ENCODE measurements around the gene KCTD17. TPM values are rescaled to one million over a fixed set of nuclear protein-coding genes. Genes with fewer than 3 reads are reported as not detected.

Gene KCTD17
- total RNA-seq, 1 donor from 2014 or later = 53.7 TPM

GRCh38 chr22:37057226-37057625 is 5.7 kb downstream of the KCTD17 start:
- no peaks in the 10 kb centered on the region for H3K27me3 Mint-ChIP-seq
- no peak for DNase-seq (ENCODE audit: extremely low spot score, unreplicated experiment)

GRCh38 chr22:37057796-37058510 is 6.4 kb downstream of the KCTD17 start:
- Mint-ChIP-seq H3K4me3 (no peak overlapping the region), H3K9me3 (no peaks in the 10 kb centered on the region), H3K36me3 (no peaks in the 10 kb centered on the region), H3K4me1 (ENCODE audit: unreplicated experiment) (peaks cover 8% of the 10 kb centered on the region), H3K27ac (no peak overlapping the region), H3K27me3 (no peaks in the 10 kb centered on the region)
- DNase-seq (ENCODE audit: extremely low spot score, unreplicated experiment) = no peak
- no peak for TF ChIP-seq CTCF (conservative IDR thresholded peaks at IDR 0.05)

More at GRCh38 chr22:37057226-37057625, 5.7 kb downstream of the KCTD17 start:
- Mint-ChIP-seq H3K4me3 (no peak overlapping the region), H3K9me3 (no peaks in the 10 kb centered on the region), H3K4me1 (ENCODE audit: unreplicated experiment) (peaks cover 12% of the 10 kb centered on the region), H3K36me3 (no peaks in the 10 kb centered on the region), H3K27ac (no peak overlapping the region)
- TF ChIP-seq CTCF (conservative IDR thresholded peaks at IDR 0.05) = no peak

DNA sequence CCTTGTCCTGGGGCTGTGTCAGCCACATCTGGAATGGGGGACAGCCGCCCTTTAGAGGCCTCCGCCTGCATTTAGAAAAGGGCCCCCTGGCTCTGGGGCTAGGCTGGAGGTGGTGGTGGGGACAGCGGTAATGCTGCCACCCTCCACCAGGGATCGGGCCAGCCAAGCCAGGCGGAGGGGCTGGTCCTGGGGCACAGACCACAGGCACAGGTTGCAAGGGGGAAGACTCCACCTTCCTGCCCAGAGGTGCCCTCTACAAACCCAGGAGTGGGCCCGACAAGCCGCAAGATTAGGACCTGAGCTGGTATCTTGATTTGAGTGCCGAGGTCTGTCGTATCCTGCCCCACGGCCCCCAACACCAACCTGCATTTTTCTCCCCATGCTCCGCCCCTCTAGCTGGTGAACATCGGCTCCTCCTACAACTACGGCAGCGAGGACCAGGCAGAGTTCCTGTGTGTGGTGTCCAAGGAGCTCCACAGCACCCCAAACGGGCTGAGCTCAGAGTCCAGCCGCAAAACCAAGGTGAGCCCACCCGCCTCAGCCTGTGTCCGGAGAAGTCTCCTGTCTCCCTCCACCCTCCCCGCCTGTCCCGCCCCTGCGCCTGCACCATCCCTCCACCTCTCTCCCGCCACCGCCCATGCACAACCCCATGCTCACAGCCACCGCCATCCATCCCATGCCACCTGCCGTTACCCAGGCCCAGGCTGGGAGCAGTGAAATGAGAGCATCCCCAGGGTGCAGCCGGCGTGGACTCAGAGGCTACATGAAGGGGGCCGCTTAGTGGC is 7.6 kb downstream of the KCTD17 start:
- no peak overlapping the region for H3K4me3 Mint-ChIP-seq
- no peaks in the 10 kb centered on the region for H3K27me3 Mint-ChIP-seq

GRCh38 chr22:37059876-37060449 is 8.4 kb downstream of the KCTD17 start:
- no peak overlapping the region for H3K27ac Mint-ChIP-seq
- H3K36me3 Mint-ChIP-seq = no peaks in the 10 kb centered on the region
- no peak for DNase-seq (ENCODE audit: extremely low spot score, unreplicated experiment)
- no peaks in the 10 kb centered on the region for H3K9me3 Mint-ChIP-seq
- H3K27me3 Mint-ChIP-seq = no peaks in the 10 kb centered on the region
- H3K4me3 Mint-ChIP-seq = no peak overlapping the region
- TF ChIP-seq CTCF (conservative IDR thresholded peaks at IDR 0.05) = no peak
- no peaks in the 10 kb centered on the region for H3K4me1 Mint-ChIP-seq (ENCODE audit: unreplicated experiment)

More for the DNA sequence above, 7.6 kb downstream of the KCTD17 start:
- Mint-ChIP-seq H3K27ac (no peak overlapping the region), H3K36me3 (no peaks in the 10 kb centered on the region), H3K4me1 (ENCODE audit: unreplicated experiment) (no peaks in the 10 kb centered on the region), H3K9me3 (no peaks in the 10 kb centered on the region)
- no peak for TF ChIP-seq CTCF (conservative IDR thresholded peaks at IDR 0.05)
- no peak for DNase-seq (ENCODE audit: extremely low spot score, unreplicated experiment)

GRCh38 chr22:37060801-37061610 is 9.5 kb downstream of the KCTD17 start:
- Mint-ChIP-seq H3K36me3 (no peaks in the 10 kb centered on the region), H3K27ac (no peak overlapping the region), H3K9me3 (no peaks in the 10 kb centered on the region), H3K4me3 (no peak overlapping the region), H3K27me3 (no peaks in the 10 kb centered on the region), H3K4me1 (ENCODE audit: unreplicated experiment) (no peaks in the 10 kb centered on the region)
- TF ChIP-seq CTCF (conservative IDR thresholded peaks at IDR 0.05) = no peak
- no peak for DNase-seq (ENCODE audit: extremely low spot score, unreplicated experiment)
